Measurements from ENCODE around the gene RALB. TPM values are rescaled to one million over a fixed set of nuclear protein-coding genes. Genes with fewer than 3 reads are reported as not detected.
"Not testable (repeated sequence)": the region's sequence is repeated elsewhere in the genome, so short reads cannot be mapped to it uniquely, and the experiment has no call there.

Gene RALB
- total RNA-seq, 1 donor from 2014 or later: 35.6 TPM

DNA sequence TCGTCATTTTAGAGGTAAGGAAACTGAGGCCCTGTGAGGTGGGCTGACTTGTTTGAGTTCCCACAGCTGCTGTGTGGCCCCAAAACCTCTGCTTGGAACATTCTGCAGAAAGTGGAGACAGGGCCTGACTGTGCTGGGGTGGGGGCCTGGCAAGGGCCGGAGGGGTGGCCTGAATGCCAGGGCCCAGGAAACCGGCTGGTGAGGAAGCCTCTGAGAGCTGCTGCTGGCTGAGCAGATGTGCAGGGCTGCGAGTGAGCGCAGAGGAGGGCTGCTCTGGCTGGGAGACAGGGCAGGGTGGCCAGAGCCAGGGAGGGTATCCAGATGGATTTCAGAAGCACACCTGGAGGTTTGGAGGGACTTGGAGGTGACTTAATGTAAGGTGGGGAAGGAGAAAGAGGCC is 63.4 kb downstream of the RALB start:
- DNase-seq: no peak

DNA sequence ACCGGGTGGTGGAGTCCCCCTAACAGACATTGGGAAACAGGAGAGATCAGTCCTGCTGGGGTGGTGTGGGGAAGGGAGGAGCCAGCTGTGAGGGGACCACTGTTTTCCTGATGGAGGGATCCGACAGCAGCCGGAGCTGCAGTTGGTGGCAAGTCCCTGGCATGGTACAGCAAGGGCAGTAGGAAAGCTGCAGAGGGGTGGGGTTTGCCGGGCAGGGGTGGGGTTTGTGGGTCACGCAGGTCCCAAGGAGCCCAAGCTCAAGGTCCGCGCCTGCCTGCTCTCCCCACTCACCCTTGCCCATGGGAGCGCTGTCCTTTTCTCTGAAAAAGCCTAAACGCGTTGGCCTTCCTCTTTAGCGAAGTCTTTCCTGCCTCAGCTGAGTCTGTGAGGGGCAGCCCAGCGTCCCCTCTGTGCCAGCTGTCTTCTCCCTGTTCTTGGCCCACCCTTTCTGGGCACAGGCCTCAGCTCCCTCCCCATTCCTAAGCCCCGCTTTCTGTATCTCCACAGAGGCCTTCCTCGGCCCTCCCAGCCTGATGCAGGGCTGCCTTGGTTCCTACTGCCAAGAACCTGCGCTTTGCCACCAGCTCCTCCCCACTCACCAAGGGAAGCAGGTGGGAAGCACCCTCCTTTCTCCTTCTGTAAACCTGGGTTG is 64.0 kb downstream of the RALB start:
- no peak for DNase-seq

DNA sequence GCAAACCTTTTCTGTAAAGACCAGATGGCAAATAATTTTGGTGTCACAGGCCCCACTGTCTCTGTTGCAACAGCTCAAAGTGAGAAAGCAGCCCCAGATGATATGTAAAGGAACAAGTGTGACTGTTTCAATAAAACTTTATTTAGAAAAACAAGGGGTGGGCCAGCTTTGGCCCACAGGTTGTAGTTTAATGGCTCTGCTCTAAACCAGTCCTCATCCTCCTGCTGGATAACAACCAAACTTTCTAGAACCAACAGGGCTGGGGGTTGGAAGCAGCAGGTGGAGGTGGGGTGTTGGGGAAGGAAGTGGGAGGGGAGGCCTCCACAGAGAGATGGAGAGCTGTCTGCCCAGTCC is 64.5 kb downstream of the RALB start:
- DNase-seq: no peak

DNA sequence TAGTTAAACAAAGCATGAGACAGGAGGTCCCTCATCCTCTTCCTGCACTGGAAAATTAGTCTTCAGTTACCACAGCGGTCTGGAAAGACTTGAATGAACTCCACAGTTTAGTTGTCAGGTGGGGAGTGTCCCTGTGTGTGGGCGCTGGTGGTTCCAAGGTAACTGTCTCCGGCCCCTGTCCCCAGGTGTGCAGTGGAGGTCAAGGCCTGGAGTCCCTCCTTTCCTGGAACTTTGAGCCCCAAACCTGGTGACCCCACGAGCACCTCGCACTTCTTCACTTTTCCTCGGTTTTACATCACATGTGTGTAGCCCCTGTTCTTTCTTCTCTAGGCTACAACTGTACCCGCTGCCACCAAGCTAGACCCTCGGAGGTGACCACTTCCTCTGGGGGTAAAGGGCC is 65.3 kb downstream of the RALB start:
- no peak for DNase-seq

DNA sequence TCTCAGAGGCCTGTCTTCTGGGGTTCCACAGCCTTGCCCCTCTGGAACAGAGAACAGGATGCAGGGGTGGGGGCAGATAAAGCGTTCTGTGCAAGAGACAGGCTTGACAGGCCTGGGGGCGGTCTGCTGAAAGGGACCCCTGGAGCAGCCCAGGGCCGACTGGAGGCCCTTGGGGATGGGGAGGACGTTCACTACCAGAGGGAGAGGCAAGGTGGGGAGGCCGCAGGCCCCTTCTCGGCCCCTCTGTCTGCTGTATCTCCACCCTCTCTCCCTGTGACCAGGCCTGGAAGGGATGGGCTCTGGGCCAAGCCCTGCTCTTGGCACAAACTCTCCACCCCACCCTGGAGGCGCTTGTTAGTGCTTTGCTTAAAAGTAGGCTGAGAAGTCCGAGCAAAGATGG is 66.0 kb downstream of the RALB start:
- no peak for DNase-seq

DNA sequence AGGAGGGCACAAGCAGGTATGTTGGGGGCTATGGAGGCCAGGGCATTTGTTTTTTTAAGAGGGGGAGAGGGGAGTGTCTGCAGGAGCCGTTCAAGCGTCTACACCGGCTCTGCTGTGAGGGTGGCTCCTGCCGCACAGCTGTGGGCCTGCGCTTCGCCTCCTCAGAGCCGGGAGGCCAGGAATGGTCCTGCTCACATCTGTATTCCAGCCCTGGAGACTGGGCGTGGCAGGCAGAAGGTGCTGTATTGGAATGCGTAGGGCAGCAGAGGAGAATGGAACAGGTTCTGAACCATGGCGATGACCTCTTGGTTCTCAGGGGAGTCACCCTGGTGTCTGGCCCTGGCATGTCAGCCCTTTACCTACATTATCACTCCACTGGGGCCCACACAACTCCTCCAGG is 66.5 kb downstream of the RALB start:
- DNase-seq: no peak

DNA sequence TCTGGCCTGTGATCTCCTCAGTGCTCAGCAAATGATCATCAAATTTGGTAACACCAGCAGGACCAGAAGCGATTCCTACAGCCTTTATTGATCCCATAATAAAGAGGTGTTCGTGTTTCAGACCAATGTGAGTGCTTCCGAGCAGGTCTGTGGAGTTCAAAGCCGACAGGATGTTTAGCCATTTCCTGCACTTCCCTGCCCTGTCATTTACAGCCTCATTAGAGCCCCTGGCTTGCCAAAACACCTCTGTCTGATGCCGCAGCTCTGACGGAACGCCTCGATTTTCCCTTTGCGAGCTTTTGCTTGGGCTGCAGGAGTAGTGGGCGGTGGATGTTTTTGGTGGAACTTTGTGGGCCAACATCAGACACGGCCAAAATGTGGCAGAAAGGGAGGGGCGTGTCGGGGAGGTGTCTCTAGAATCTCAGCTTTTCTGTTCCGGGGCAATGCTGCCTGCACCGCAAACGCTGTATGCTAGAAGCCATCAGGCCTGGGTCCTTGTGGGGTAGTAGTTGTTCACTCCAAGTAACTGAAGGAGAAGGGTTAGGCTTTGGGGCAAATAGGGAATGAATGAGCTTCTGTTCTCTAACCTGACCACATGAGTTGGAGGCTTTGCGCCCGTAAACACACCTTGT is 67.2 kb downstream of the RALB start:
- DNase-seq: no peak

DNA sequence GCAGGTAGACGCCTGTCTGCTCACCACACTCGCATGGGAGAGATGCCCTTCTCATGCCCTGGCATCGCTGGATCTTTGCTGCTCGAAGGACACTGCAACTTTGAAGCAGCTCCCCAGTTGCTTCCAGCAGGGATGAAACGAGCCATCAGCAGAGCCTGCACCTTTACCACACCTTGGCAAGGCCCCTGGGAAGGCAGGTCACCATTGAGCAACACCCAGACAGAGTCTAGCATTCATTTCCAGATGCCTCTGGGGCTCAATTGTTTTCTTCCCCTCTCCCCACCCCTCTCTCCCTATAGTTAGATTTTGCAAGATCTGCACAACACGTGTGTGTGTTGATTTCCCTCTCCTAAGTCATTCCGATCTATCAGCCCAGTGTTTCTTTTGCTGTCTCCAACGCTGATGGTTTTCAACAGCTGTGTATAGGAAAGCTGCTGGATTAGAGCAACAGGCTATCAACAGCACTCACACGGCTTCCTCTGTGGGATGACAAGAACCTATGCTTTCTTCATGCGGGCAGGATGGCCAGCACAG is 67.7 kb downstream of the RALB start:
- no peak for DNase-seq

DNA sequence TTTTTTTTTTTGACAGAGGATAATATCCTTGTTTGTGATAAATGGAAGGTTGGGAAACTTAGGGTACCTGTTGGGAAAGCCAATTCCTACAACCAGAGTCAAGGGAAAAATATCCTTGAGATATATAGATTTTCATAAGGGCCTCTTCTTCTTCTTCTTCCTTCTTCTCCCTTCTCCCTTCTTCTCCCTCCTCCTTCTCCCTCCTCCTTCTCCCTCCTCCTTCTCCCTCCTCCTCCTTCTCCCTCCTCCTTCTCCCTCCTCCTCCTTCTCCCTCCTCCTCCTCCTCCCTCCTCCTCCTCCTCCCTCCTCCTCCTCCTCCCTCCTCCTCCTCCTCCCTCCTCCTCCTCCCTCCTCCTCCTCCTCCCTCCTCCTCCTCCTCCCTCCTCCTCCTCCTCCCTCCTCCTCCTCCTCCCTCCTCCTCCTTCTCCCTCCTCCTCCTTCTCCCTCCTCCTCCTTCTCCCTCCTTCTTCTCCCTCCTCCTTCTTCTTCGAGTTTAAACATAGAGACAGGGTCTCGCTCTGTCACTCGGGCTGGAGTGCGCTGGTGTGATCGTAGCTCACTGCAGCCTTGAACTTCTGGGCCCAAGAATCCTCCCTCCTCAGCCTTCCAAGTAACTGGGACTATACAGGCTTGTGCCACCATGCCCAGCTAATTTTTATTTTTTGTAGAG is 68.4 kb downstream of the RALB start:
- not testable (repeated sequence) for DNase-seq

DNA sequence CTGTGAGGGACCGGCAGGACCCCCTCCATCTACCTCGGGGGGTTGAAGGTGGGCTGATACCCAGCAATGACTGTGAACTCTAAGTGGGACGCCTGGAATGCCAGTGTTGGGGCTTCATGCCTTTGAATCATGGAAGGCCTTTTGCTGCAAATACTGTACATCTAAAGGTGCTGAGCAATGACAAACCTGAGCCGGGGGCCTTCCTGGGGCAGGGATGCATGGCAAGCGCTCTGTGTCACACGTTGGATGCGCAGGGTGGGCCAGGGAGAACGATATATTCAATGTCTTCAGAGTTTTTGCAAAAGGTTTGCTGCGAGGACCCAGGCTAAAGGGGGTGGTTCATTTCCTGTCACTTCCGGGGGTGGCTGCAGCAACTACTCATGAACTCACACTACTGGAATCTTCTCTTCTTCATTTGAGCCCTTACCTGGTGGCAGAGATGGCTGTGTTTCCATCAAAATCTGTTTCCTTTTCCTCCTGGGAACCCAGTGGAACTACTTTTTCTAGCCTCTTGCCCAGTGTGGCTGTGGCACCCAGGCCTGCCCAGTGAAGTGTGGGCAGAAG is 69.2 kb downstream of the RALB start:
- DNase-seq: no peak

DNA sequence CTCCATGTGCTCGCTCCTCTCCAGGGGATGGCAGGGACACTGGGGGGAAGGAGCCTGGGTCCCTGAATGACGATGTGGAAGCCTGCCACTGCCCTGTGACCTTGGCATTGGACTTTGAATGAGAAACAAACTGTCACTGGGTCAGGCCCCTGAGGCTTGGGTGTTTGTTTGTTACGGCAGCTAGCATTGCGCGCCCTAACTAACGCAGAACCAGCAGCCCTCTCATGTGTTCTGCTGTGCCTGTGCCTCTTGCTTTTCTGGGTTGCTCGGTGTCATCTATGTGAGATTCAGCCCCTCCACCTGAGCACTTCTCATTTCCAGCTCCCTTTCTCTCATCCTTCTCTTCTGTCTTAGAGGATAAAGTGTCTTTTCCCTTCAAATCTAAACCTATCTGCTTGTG is 69.7 kb downstream of the RALB start:
- no peak for DNase-seq

DNA sequence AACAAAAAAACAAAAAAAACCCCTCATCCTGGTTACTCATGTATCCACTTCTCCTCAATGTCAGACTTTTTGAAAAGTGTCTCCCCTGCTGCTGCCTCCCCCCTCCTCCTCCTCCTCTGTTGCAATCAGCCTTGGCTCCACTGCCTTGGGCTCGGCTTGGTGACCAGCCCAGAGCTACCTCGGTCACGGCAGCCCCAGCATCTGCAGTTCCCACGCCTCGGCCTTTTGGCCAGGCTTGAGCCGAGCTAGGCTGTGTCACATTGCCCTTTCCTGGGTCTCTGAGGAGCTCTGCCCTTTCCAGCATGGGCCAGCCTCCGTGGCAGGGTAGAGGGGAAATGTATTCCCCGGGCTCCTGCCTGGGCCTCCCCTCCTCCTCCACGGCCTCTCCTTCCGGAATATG is 70.6 kb downstream of the RALB start:
- DNase-seq: no peak

DNA sequence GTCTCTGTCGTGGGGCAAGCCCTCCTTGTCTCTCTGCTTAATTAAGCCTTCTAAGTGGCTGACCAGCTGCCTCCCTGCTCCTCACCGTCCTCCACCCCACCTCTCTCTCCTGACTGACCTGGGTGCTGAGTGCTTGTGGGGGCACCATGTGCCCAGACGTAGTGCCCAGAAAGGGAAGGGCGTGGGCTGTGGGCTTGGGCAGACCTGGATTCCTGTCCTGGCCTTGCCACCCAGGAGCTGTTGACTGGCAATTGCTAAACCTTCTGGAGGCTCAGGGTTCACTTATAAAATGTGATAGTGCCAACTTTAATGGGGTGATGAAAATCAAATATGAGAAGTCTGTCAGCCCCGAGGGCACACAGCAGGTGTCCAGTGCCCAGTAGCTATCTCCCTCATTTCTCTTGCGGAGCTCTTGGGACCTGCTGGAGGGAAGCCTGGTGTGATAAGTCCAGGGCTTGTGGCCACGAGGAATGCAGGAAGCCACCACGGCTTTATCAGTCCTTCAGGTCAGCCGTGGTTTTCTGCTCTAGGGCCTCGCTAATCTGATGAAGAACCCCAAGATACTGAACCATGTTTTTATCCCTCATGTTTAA is 71.3 kb downstream of the RALB start:
- no peak for DNase-seq

DNA sequence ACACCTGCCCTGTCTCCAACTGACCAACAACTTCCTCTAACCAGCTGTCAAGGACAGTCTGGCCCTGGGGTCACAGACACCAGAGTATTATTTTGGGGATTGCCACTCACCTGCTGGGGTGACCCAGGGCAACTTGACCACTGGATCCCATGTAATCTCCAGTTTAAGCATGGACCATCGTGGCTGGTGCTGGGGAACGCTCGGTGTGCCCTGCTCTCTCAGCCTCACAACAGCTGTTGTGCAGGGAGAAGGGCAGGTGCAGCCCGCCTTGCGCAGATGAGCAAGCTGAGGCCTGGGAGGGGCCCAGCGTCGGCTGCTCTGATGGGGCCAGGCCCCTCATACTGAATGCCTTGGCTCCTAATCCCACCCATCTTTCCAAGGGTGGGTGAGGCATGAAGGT is 72.3 kb downstream of the RALB start:
- no peak for DNase-seq

DNA sequence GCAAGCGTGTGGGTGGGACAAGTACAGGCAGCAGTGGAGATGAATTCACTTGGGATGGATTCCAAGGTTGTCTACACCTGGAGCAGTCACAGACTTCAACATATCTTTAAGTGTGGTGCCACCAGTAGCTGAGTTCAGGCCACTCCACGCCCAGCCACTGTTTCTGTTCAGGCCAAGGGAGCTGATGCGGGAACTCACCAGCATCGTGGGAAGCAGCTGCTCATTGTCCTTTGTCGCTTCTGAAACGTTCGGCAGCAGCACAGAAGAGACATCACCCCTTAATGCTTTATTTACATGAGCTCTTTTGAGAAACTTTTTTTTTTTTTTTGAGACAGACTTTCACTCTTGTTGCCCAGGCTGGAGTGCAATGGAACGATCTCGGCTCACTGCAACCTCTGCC is 73.4 kb downstream of the RALB start:
- DNase-seq: no peak

DNA sequence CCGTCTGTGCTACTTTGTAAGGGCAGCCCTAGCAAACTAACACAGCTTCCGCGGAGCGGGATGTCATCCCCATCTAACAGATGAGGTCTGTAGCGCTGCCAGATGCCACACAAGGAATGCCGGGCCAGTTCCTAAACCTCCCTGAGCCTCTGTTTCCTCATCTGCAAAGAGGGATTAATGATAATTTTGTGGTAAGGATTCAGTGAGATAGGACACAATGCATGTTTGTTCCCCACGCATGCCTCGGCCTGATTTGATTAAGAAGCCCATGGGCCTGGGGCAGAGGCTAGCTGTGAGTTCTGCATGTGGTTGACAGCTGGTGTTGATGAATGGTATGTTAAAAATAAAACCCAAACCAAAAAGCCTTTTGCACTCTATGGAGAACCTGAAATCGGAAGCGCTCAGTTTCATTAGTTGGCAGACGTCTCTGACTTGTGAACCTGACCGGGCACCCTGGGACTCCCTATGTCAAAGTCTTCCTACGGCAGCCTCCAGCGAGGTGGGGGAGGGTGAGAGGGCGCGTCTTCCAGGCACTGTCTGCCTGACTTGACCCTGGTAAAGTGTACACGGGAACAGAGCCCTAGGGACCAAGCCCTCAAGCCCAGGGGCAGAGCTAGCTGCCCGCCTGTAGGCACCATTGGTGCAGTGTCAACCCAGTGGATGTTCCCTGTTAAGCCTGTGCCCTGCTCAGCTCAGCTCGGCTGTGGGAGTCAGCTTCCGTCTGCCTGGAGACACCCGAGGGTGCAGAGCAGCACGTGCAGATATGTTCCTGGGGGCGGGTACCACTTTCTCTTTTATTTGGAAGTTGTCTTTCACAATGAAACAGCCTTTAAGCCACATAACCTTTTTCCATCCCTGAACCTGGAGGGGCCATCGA is 78.5 kb downstream of the RALB start:
- no peak for DNase-seq

DNA sequence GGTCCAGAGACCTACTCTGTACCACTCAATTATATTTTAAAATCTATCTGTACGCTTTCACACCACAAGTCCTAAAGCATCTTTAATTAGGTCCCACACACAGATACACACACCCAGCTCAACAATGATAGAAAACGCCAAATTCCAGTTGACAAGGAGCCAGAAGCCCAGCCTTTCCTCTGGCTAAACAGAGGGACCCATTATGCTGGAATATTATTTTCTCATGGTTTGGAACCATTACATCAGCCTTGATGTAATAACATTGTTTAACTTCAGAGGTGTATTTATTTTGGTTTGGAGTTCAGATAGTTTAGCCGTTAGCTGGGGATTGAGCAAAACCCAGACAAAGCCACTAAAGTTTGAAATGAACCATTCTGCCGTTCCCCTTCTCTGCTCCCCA is 79.3 kb downstream of the RALB start:
- DNase-seq: no peak

DNA sequence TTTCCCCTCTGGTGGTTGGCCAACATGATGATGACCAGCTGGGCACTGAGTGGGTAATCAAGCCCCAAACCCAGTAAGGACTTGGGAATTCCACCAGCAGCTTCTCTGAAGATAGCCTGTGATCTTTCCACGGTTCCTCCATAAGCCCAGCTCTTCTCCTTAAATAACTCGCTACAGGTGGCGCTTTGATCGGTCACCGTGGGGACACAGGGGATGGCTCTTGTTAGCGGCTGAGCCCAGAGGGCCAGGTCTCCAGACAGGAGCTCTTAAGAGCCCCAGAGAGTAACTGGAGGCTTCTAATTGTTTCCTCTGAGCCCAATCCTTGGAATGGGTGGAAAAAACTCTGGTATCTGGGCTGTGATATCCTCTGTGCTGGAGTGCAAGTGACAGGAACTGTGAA is 79.7 kb downstream of the RALB start:
- no peak for DNase-seq

DNA sequence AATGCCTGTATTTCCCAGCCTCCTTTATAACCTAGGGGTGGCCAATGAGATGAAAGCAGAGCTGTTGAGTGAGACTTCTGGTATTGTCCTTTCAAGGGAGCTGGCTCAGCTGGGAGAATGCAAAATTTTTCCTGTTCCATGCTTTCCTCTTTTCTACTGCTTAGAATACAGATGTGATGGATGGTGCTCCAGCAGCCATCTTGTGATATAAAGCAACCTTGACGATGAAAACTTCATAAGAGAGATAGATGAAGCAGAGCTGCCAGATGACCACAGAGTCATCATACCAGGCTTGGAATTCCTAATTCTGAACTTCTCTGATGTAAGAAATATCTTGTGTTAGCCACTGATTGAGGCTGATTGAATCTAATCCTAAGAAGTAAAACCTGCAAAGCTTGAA is 81.4 kb downstream of the RALB start:
- DNase-seq: no peak

DNA sequence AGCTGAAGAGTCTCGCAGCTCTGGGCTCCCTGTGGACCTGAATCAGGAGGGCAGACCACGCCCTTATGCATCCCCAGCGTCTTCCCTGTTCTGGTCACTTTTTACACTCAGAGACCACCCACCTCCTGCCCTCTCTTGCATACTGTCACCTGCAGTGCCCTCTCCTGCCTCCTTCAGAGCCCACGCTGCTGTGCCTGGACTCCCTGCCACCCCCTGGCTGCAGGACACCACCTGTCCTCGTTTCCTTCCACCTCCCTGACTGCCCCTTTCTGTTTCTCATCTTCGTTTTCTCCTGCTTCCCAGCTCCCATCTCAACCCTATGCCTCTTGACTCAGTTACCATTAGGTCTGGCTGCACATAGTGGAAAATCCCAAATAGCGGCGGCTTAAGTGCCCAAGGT is 84.1 kb downstream of the RALB start:
- DNase-seq: no peak

DNA sequence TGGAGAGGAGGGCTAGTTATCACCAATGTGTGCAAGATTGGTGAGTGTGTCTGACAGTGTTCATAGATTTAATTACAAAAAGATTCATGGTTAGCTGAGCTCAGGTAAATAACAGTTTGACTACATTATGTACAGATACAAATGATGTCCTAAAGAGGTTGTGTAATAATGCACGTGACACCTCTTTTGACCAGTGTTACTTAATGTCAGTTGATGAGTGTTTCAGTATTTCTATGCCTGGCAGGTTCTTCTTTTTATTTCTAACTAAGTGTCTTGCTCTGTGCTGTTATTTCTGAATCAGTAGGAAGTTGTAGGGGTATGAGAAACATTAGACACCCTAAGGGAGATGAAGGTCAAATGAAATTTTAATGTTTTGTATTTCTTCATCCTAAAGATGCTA is 85.4 kb downstream of the RALB start:
- DNase-seq: no peak

DNA sequence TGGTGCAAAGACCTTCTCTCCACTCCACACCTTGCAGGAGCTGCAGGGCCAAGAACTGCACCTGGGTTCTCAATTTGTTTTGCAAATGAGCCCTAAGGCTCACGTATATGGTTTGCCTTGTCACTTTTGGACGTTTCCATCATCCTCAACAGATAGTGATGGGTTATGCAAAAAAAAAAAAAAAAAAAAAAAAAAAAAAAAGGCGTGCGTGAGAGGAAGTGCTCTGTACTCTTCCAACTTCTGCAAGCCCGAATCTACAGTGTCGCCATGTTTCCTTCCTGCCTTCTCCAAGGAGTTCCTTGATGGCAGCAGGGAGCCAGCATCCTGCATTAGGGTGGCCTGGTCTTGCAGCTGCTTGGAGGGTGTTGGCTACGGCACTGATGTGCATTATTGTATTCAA is 89.3 kb downstream of the RALB start:
- no peak for DNase-seq

All from occipital lobe (tissue), 2 donors.